ENCODE results near the gene TXK. TPM values are rescaled to one million over a fixed set of nuclear protein-coding genes. Genes with fewer than 3 reads are reported as not detected.
A peak's percentile ranks its signal among the peaks of the same experiment; 100 is the strongest.

Gene TXK
- total and polyA plus RNA-seq, 2 donors from 2014 or later = 0.26 to 7.9 TPM

- no peaks in the 10 kb centered on the region for H3K36me3 ChIP-seq (ENCODE audit: control insufficient read depth in 2 of 3, insufficient read depth in 3 of 3, low read length in 3 of 3)
- H3K9me3 ChIP-seq (ENCODE audit: control insufficient read depth in 2 of 3, insufficient read depth in 1 of 3, low read length in 3 of 3) = no peaks in the 10 kb centered on the region
- H3K4me3 ChIP-seq (ENCODE audit: low read length in 3 of 3) = no peak overlapping the region
- intact Hi-C loops (cut with DNase I) = no loop called here
- TF ChIP-seq CTCF (IDR thresholded peaks at IDR 0.05; ENCODE audit: borderline replicate concordance, extremely low read depth, insufficient read depth) = no peak
- DNase-seq (no peak), FAIRE-seq (no peak)
- no peak overlapping the region for H3K27ac ChIP-seq (ENCODE audit: low read depth in 2 of 2, low read length in 2 of 2)
- H3K4me1 ChIP-seq (ENCODE audit: control insufficient read depth in 2 of 3, insufficient read depth in 2 of 3, low read depth in 1 of 3, low read length in 3 of 3) = no peaks in the 10 kb centered on the region
- H3K9ac ChIP-seq (ENCODE audit: low read length in 3 of 3) = no peak overlapping the region
- H3K27me3 ChIP-seq (ENCODE audit: control insufficient read depth, insufficient read depth, low read length) = no peaks in the 10 kb centered on the region
Measured at GRCh38 chr4:48035952-48036351, 98.1 kb downstream of the TXK start.

DNA sequence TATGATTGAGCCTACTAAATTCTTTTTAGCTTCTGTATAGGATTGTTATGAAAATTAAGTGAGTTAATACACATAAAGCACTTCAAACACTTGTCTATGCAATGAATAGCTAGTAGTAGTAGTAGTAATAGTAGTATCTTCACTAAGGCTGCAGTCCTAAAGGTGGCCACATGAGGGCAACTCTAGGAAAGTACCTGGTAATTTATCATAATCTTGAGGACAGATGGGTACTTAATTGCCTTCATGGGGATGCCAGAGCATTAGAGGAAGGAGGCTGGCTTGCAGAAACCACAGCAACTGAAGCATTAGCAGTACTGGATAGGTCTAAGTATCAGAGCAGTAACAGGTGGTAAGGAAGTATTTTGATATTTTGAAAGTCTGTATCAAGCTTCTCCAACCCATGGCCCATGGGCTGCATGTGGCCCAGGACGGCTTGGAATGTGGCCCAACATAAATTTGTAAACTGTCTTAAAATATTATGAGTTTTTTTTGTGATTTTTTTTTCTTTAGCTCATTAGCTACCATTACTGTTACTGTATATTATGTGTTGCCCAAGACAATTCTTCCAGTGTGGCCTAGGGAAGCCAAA is 100.1 kb downstream of the TXK start:
- H3K4me1 ChIP-seq (ENCODE audit: control insufficient read depth in 2 of 3, insufficient read depth in 2 of 3, low read depth in 1 of 3, low read length in 3 of 3) = no peaks in the 10 kb centered on the region
- no peak overlapping the region for H3K4me3 ChIP-seq (ENCODE audit: low read length in 3 of 3)
- H3K27ac ChIP-seq (ENCODE audit: low read depth in 2 of 2, low read length in 2 of 2) = no peak overlapping the region
- H3K9ac ChIP-seq (ENCODE audit: low read length in 3 of 3) = no peak overlapping the region
- H3K27me3 ChIP-seq (ENCODE audit: control insufficient read depth, insufficient read depth, low read length) = no peaks in the 10 kb centered on the region
- H3K9me3 ChIP-seq (ENCODE audit: control insufficient read depth in 2 of 3, insufficient read depth in 1 of 3, low read length in 3 of 3) = no peaks in the 10 kb centered on the region
- FAIRE-seq = no peak
- peak; percentile 34 for TF ChIP-seq CTCF (IDR thresholded peaks at IDR 0.05; ENCODE audit: borderline replicate concordance, extremely low read depth, insufficient read depth)
- H3K36me3 ChIP-seq (ENCODE audit: control insufficient read depth in 2 of 3, insufficient read depth in 3 of 3, low read length in 3 of 3) = no peaks in the 10 kb centered on the region
- no peak for DNase-seq
- intact Hi-C loops (cut with DNase I) = no loop called here

DNA sequence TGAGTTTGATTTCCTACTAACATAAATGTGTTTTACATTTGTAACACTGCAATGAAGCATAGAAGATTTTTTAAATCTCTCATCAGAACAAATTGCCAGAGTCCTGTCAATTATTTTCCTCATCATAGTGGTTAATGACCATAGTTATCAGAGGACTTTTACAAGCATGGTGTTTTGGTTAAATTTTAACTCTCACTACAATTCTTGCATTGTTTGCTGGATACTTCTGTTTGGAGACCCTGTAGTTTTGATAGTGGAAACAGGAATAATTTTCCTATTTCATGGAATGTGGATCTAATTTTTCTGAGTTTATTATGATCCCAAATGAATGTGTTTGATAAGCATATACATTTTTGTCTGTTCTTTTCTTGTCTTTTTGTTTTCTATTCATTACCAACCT is 100.6 kb downstream of the TXK start:
- intact Hi-C loops (cut with DNase I) = no loop called here
- no peak for TF ChIP-seq CTCF (IDR thresholded peaks at IDR 0.05; ENCODE audit: borderline replicate concordance, extremely low read depth, insufficient read depth)
- Histone ChIP-seq H3K27me3 (ENCODE audit: control insufficient read depth, insufficient read depth, low read length) (no peaks in the 10 kb centered on the region), H3K4me3 (ENCODE audit: low read length in 3 of 3) (no peak overlapping the region), H3K36me3 (ENCODE audit: control insufficient read depth in 2 of 3, insufficient read depth in 3 of 3, low read length in 3 of 3) (no peaks in the 10 kb centered on the region), H3K27ac (ENCODE audit: low read depth in 2 of 2, low read length in 2 of 2) (no peak overlapping the region), H3K4me1 (ENCODE audit: control insufficient read depth in 2 of 3, insufficient read depth in 2 of 3, low read depth in 1 of 3, low read length in 3 of 3) (no peaks in the 10 kb centered on the region), H3K9ac (ENCODE audit: low read length in 3 of 3) (no peak overlapping the region), H3K9me3 (ENCODE audit: control insufficient read depth in 2 of 3, insufficient read depth in 1 of 3, low read length in 3 of 3) (no peaks in the 10 kb centered on the region)
- DNase-seq (no peak), FAIRE-seq (no peak)

DNA sequence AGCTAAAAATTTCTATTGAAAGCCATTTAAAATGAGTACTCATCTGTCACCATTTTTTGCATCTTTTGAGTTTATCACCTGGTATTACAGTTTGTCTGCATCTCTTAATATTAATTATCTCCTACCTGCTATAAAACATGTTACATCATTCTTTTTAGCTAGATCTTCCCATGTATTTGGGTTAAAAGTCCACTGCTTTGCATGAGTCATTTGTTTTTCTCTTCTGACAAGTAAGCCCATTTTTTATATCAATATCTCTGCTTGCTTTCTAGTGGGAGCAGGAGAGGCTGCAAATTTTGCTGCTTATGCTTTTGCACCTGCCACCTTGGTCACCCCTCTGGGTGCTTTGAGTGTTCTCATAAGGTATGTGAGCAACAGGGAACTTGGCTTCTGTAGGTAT is 101.3 kb downstream of the TXK start:
- Histone ChIP-seq H3K4me3 (ENCODE audit: low read length in 3 of 3) (no peak overlapping the region), H3K4me1 (ENCODE audit: control insufficient read depth in 2 of 3, insufficient read depth in 2 of 3, low read depth in 1 of 3, low read length in 3 of 3) (no peaks in the 10 kb centered on the region), H3K9me3 (ENCODE audit: control insufficient read depth in 2 of 3, insufficient read depth in 1 of 3, low read length in 3 of 3) (no peaks in the 10 kb centered on the region), H3K27me3 (ENCODE audit: control insufficient read depth, insufficient read depth, low read length) (no peaks in the 10 kb centered on the region), H3K9ac (ENCODE audit: low read length in 3 of 3) (no peak overlapping the region), H3K36me3 (ENCODE audit: control insufficient read depth in 2 of 3, insufficient read depth in 3 of 3, low read length in 3 of 3) (no peaks in the 10 kb centered on the region), H3K27ac (ENCODE audit: low read depth in 2 of 2, low read length in 2 of 2) (no peak overlapping the region)
- DNase-seq (no peak), FAIRE-seq (no peak)
- intact Hi-C loops (cut with DNase I) = no loop called here
- no peak for TF ChIP-seq CTCF (IDR thresholded peaks at IDR 0.05; ENCODE audit: borderline replicate concordance, extremely low read depth, insufficient read depth)

Measured in kidney (tissue), 14 donors.